ENCODE measurements around the gene DDN. TPM values are rescaled to one million over a fixed set of nuclear protein-coding genes. Genes with fewer than 3 reads are reported as not detected.

Gene DDN
- total and polyA plus RNA-seq, 2 donors (not counting 3 experiments of a cell fraction or from before 2014, with no cell fraction given) = 0.07 to 0.22 TPM

DNA sequence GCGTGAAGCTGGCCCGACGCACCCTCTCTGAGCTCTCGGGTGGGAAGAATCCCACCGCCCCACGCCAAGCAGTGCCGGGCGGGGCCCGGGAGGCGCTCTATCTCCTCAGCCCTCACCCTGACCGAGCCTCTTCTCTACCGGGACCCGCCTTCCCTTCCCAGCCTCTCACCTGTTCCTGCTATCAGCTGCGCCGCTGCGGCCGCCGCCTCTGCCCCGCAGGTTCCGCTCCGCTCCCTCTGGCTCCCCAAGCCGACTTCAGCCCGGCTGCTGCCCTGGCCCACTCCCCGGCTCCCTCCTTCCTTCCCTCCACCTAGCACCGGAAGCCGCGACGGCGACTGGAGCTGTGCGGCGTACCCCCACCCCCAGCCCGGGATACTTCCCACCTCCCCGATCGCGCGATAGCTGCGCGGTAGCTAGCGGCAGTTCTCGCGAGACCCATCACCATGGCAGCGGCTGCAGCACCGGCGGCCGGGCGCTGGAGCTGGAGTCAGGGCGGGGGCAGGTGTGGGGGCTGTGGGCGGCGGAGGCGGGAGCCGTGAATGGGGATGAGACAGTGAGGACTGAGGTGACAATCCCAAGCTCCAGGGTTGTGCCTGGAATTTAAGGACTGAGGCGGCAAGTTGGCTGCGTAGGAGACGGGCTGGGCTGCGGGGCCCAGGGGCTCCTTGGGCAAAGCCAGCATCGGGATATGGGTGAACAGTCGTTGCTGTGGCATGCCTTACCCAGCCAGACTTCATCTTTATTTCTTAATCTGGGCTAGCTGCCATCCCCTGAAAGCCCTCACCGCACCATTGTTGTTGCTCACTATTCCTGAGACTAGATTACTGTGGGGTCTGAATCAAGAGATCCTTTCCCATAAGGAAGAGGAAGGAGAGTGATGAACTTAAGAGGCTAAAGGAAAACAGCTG, 41.8 kb downstream of the DDN start, which contains the start of gene ARF3:
Gene ARF3 (minus strand): TSS at position 347 of the 908 bp plus-strand sequence. CDS start 16,392 bp downstream, outside the sequence.
- CTCF ChIA-PET = interaction anchor here (0.6 to 2.2 kb wide), 12 partner anchors 9 to 204 kb away, joined by 3 to 12 read pairs (median 4); partner anchors contain the start of gene WNT1
- POLR2A ChIA-PET = interaction anchor here (0.6 to 1.2 kb wide), 4 partner anchors 9 to 533 kb away, joined by 3 to 4 read pairs (median 3); partner anchors contain the start of gene RND1
- peak within 1 kb of the TSS; percentile 71 for H3K4me2 ChIP-seq (ENCODE audit: insufficient read depth, low read length)
- no peaks in the 10 kb centered on the region for H3K27me3 ChIP-seq (ENCODE audit: control insufficient read depth in 2 of 2, insufficient read depth in 2 of 2, low read length in 2 of 2)
- dilution Hi-C loops (cut with MboI; ENCODE audit: extremely low pct_ligation_motif_present, low sequenced_read_pairs) = no loop called here
- H2AFZ ChIP-seq (ENCODE audit: low read depth, low read length) = peak within 1 kb of the TSS; percentile 87
- peaks cover 4 to 6% of the 10 kb centered on the region in 2 experiments for H3K36me3 ChIP-seq (ENCODE audit: control insufficient read depth in 2 of 2, extremely low read depth in 1 of 2, insufficient read depth in 2 of 2, low read length in 2 of 2)
- DNase-seq (ENCODE audit: low read depth, low spot score) (peak; percentile 94), FAIRE-seq (peak; percentile 85)
- peak within 1 kb of the TSS; percentile 71 to 99 (median 90) for H3K4me3 ChIP-seq (replicated peaks in 1 of 3; ENCODE audit: insufficient read depth in 1 of 3, low read depth in 1 of 3, low read length in 3 of 3)
- H3K27ac ChIP-seq (ENCODE audit: insufficient read depth, low read depth, low read length) = peak within 1 kb of the TSS; percentile 76
- no TSS peak for BruUV-seq (replicated peaks)
- H3K9me1 ChIP-seq (replicated peaks; ENCODE audit: control insufficient read depth, extremely low read depth, insufficient read depth, low read length) = no peaks in the 10 kb centered on the region
- H4K20me1 ChIP-seq (replicated peaks; ENCODE audit: control insufficient read depth, extremely low read depth, insufficient read depth, low read length) = peaks cover 11% of the 10 kb centered on the region
- intact Hi-C loops (cut with micrococcal nuclease) = loop anchor here (1.0 to 2.0 kb wide), 3 partner anchors 16 to 61 kb away; partner anchors contain the start of genes FKBP11 and PRKAG1
- TF ChIP-seq GATA2 (IDR thresholded peaks at IDR 0.05; ENCODE audit: insufficient read depth, insufficient read length, low read depth, low read length) = no peak
- TF ChIP-seq MYC (IDR thresholded peaks at IDR 0.05; ENCODE audit: low read depth, low read length) = peak; percentile 30
- TF ChIP-seq POLR2AphosphoS5 (IDR thresholded peaks at IDR 0.05; ENCODE audit: insufficient read depth, low read depth, low read length) = peak; percentile 79
- TF ChIP-seq POLR2A (IDR thresholded peaks at IDR 0.05; ENCODE audit: low read depth, low read length) = peak; percentile 54
- no peaks in the 10 kb centered on the region for H3K9me3 ChIP-seq (replicated peaks; ENCODE audit: control insufficient read depth, insufficient read depth, low read length)
- peak within 1 kb of the TSS; percentile 87 for H3K9ac ChIP-seq (replicated peaks; ENCODE audit: extremely low read depth, insufficient read depth, low read length)
- H3K4me1 ChIP-seq (ENCODE audit: control insufficient read depth, extremely low read depth, insufficient read depth, low read length) = peaks cover 31% of the 10 kb centered on the region
- H3K79me2 ChIP-seq (ENCODE audit: control insufficient read depth, insufficient read depth, low read length) = peaks cover 47% of the 10 kb centered on the region

Data from endothelial cell of umbilical vein (primary cell).